K562 (cell line): ENCODE measurements around the gene IRX5. TPM values are rescaled to one million over a fixed set of nuclear protein-coding genes. Genes with fewer than 3 reads are reported as not detected.

Experiments
- ARID1B ChIP-seq: fragments of 450-650 bp; IDR thresholded peaks from 2 replicates; pipeline ENCODE4 v1.6.1; 2016; ENCODE audit warnings: antibody characterized with exemption, mild to moderate bottlenecking, inconsistent platforms
- ERF ChIP-seq: fragments of 450-650 bp; formaldehyde crosslinking; IDR thresholded peaks from 2 replicates; pipeline ENCODE4 v1.4.0; 2020; ENCODE audit warnings: mild to moderate bottlenecking, mixed read lengths
- GABPB1 ChIP-seq: sonication (generic); formaldehyde crosslinking; IDR thresholded peaks from 2 replicates; pipeline ENCODE4 v1.8.0; 2022; ENCODE audit warnings: mild to moderate bottlenecking, missing genetic modification reagents
- KLF1 ChIP-seq: fragments of 450-650 bp; IDR thresholded peaks from 2 replicates; pipeline ENCODE4 v1.6.1; 2016; ENCODE audit warnings: missing genetic modification characterization, missing compliant biosample characterization
- KLF6 ChIP-seq: fragments of 250-450 bp; sonication (Bioruptor Pico); IDR thresholded peaks from 2 replicates; pipeline ENCODE4 v1.4.0; 2020; ENCODE audit warnings: mild to moderate bottlenecking, moderate library complexity, borderline replicate concordance
- NCOA4 ChIP-seq: fragments of 450-650 bp; IDR thresholded peaks from 2 replicates; pipeline ENCODE4 v1.6.1; 2018; ENCODE audit warnings: mild to moderate bottlenecking; ENCODE audit not compliant: partially characterized antibody
- NFRKB ChIP-seq: fragments of 450-650 bp; IDR thresholded peaks from 2 replicates; pipeline ENCODE4 v1.6.1; 2016; ENCODE audit warnings: low read depth
- NUFIP1 ChIP-seq: fragments of 450-650 bp; IDR thresholded peaks from 2 replicates; pipeline ENCODE4 v1.6.1; 2018; ENCODE audit not compliant: partially characterized antibody
- RBM22 ChIP-seq: fragments of 200-400 bp; formaldehyde crosslinking; IDR thresholded peaks from 2 replicates; pipeline ENCODE4 v1.6.1; 2018; ENCODE audit warnings: low read length, low read depth; ENCODE audit not compliant: poor library complexity, severe bottlenecking
- SRSF9 ChIP-seq: fragments of 200-400 bp; formaldehyde crosslinking; IDR thresholded peaks from 2 replicates; pipeline ENCODE4 v1.6.1; 2017; ENCODE audit warnings: low read depth, low read length, borderline replicate concordance
- TEAD1 ChIP-seq, 2 experiments: fragments of 450-650 bp in 1 of 2; sonication (generic) in 1 of 2; formaldehyde crosslinking; IDR thresholded peaks; 2 replicates each; pipeline versions ENCODE4 v1.4.0 to v1.8.0; 2020 to 2022; ENCODE audit warnings: mild to moderate bottlenecking in 2 of 2, missing genetic modification reagents in 1 of 2
- TFAM ChIP-seq: fragments of 250-450 bp; sonication (Bioruptor Pico); conservative IDR thresholded peaks from 2 replicates; pipeline ENCODE4 v1.5.0; 2021; ENCODE audit warnings: mild to moderate bottlenecking, moderate library complexity
- TGIF2 ChIP-seq: sonication (generic); formaldehyde crosslinking; IDR thresholded peaks from 2 replicates; pipeline ENCODE4 v1.8.1; 2022; ENCODE audit warnings: mild to moderate bottlenecking, missing genetic modification reagents, moderate library complexity
- TRIM25 ChIP-seq: fragments of 450-650 bp; IDR thresholded peaks from 2 replicates; pipeline ENCODE4 v1.7.0; 2016; ENCODE audit warnings: borderline replicate concordance
- U2AF1 ChIP-seq: fragments of 200-400 bp; formaldehyde crosslinking; optimal IDR thresholded peaks from 2 replicates; pipeline ENCODE3; 2017; ENCODE audit warnings: mild to moderate bottlenecking, low read depth, low read length, moderate library complexity
- ZBTB17 ChIP-seq: fragments of 450-650 bp; formaldehyde crosslinking; IDR thresholded peaks from 2 replicates; pipeline ENCODE4 v1.4.0; 2020; ENCODE audit warnings: mild to moderate bottlenecking
- ZBTB2 ChIP-seq: fragments of 450-650 bp; IDR thresholded peaks from 2 replicates; pipeline ENCODE4 v1.6.1; 2016; ENCODE audit warnings: antibody characterized with exemption
- ZBTB8A ChIP-seq: fragments of 450-650 bp; IDR thresholded peaks from 2 replicates; pipeline ENCODE4 v1.6.1; 2018; ENCODE audit warnings: mild to moderate bottlenecking, moderate library complexity; ENCODE audit not compliant: partially characterized antibody
- ZC3H4 ChIP-seq: sonication (generic); formaldehyde crosslinking; IDR thresholded peaks from 2 replicates; pipeline ENCODE4 v1.9.0; 2021; ENCODE audit warnings: missing genetic modification reagents, borderline replicate concordance
- ZFP36 ChIP-seq: fragments of 150-350 bp; IDR thresholded peaks from 2 replicates; pipeline ENCODE4 v1.6.1; 2018; ENCODE audit warnings: low read length, low read depth; ENCODE audit not compliant: partially characterized antibody
- ZKSCAN3 ChIP-seq: fragments of 250-450 bp; sonication (Bioruptor Pico); IDR thresholded peaks from 2 replicates; pipeline ENCODE4 v1.4.0; 2020
- ZNF217 ChIP-seq: sonication (generic); formaldehyde crosslinking; IDR thresholded peaks from 2 replicates; pipeline ENCODE4 v1.8.0; 2022; ENCODE audit warnings: mild to moderate bottlenecking, missing genetic modification reagents
- ZNF395 ChIP-seq: fragments of 200-800 bp; sonication (Bioruptor generic); IDR thresholded peaks from 2 replicates; pipeline ENCODE4 v1.6.1; 2017; ENCODE audit warnings: missing genetic modification characterization, missing compliant biosample characterization
- ZNF507 ChIP-seq: conservative IDR thresholded peaks from 2 replicates; pipeline ENCODE4 v1.6.1; 2017; ENCODE audit warnings: missing genetic modification characterization, missing compliant biosample characterization
- ZNF764 ChIP-seq: fragments of 250-450 bp; sonication (Bioruptor Pico); IDR thresholded peaks from 2 replicates; pipeline ENCODE4 v1.4.0; 2020; ENCODE audit warnings: low read depth, mild to moderate bottlenecking, moderate library complexity
- ZNF766 ChIP-seq: fragments of 200-800 bp; sonication (Bioruptor generic); conservative IDR thresholded peaks from 2 replicates; pipeline ENCODE4 v1.6.1; 2016; ENCODE audit warnings: missing genetic modification characterization, missing compliant biosample characterization
- polyA plus RNA-seq, 8 experiments: library from polyadenylated mRNA; depleted of rRNA in 4 of 8; stranded (reverse) in 5 of 8; unstranded in 3 of 8; fragments of >200 nt; fragmentation: Nextera tagmentation in 2 of 8; fragmentation: Illumina TruSeq in 1 of 8; extraction: Ambion mirVana in 2 of 8; extraction: Trizol in 1 of 8; gene quantifications; 2 replicates each; pipeline versions ENCODE4 v1.2.1 to v1.2.3, GENCODE V29; 2011 to 2014; ENCODE audit warnings: inconsistent platforms in 1 of 8, missing spikeins in 1 of 8
- total RNA-seq, 7 experiments: library from RNA; depleted of rRNA in 6 of 7; stranded (reverse); fragments of >200 nt in 6 of 7; fragmentation: Illumina TruSeq in 2 of 7; extraction: Trizol in 2 of 7; gene quantifications; 2 replicates each; pipeline versions ENCODE4 v1.2.1 to v1.2.3, GENCODE V29; 2011 to 2021; ENCODE audit warnings: low replicate concordance in 1 of 7

Gene IRX5
- total and polyA plus RNA-seq, 9 of the 15 experiments (the other 6 are each of a cell fraction or from before 2014, with no cell fraction given) = 0.20 to 4.2 (median 0.94) TPM

GRCh38 chr16:54930005-54930868 lies at the start of gene IRX5 (continued):
- no peak for TF ChIP-seq SRSF9
- TF ChIP-seq U2AF1 = no peak
- peak; percentile 99 for TF ChIP-seq ZBTB17 (CRISPR knock-in tag)
- 0 out of 4 replicates have a peak, but pooled peaks of 1 of the 2 experiments have one; percentile 22 for TF ChIP-seq TEAD1 (CRISPR knock-in tag; IDR thresholded peaks at IDR 0.05)
- TF ChIP-seq TRIM25 = no peak
- TF ChIP-seq ZC3H4 (CRISPR knock-in tag) = no peak
- TF ChIP-seq NCOA4 = no peak
- TF ChIP-seq ZBTB8A = no peak
- no peak for TF ChIP-seq NFRKB
- no peak for TF ChIP-seq ZKSCAN3 (CRISPR knock-in tag)
- no peak for TF ChIP-seq NUFIP1
- no peak for TF ChIP-seq KLF6 (CRISPR knock-in tag)
- no peak for TF ChIP-seq ZNF395 (CRISPR knock-in tag)
- no peak for TF ChIP-seq GABPB1
- TF ChIP-seq ZBTB2 = no peak
- no peak for TF ChIP-seq ZNF766 (CRISPR knock-in tag)
- no peak for TF ChIP-seq ZFP36
- TF ChIP-seq TGIF2 (CRISPR knock-in tag) = no peak
- TF ChIP-seq ZNF507 = no peak
- TF ChIP-seq ERF (CRISPR knock-in tag) = no peak
- no peak for TF ChIP-seq ZNF764
- TF ChIP-seq RBM22 = no peak
- no peak for TF ChIP-seq KLF1
- no peak for TF ChIP-seq ZNF217 (CRISPR knock-in tag)
- TF ChIP-seq TFAM (CRISPR knock-in tag) = no peak
- TF ChIP-seq ARID1B = peak; percentile 28; the same call in 1 of the 2 replicates
